A673 (cell line): ENCODE data around the gene GNG7.

Experiments
- CTCF ChIP-seq: fragments of 300-800, 200-600 bp; sonication (generic); conservative IDR thresholded peaks from 2 replicates; pipeline ENCODE4 v1.5.1; 2017; ENCODE audit warnings: low read depth, mild to moderate bottlenecking, antibody characterized with exemption, low read length, moderate library complexity, mixed read lengths
- EZH2 ChIP-seq: fragments of 200-600 bp; sonication (generic); IDR thresholded peaks from 2 replicates; pipeline ENCODE4 v1.6.1; 2017; ENCODE audit warnings: borderline replicate concordance, low read depth, mild to moderate bottlenecking, mixed read lengths, antibody characterized with exemption, low read length; ENCODE audit not compliant: poor library complexity, severe bottlenecking

DNA sequence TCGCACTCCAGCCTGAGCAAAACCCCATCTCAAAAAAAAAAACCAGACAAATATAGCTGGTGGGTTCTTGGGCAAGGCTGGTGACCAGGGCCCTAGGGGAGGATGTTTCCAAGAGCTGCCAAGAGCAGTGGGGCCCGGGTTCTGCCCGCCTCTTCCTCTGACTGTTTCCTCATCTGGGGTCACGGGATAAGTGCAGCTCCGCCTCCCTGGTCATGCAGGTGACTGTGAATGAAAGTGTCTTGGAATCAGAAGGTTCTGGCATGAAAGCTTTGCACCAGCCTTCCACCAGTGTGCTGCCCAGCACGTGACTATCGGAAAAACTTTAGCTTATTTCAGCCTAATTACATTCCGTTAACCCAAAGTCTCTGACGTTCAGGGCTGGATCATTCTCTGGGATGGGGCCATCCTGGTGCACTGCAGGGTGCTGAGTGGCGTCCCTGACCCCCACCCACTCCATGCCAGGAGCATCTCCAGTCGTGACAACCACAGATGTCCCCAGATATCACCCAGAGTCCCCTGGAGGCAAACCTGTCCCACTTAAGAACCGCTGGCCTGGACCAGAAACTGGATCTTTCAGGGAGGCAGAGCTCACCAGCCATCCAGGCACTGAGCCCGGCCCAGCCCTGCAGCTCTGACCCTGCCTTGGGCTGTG is 85.6 kb downstream of the GNG7 start:
- TF ChIP-seq EZH2 (no peak), CTCF (no peak)
